GM12878 (cell line): Measurements from ENCODE around the gene KDM3B. TPM values are rescaled to one million over a fixed set of nuclear protein-coding genes. Genes with fewer than 3 reads are reported as not detected.
A peak's percentile ranks its signal among the peaks of the same experiment; 100 is the strongest.

Experiments
- CEBPB ChIP-seq, 2 experiments: fragments of 150-350 bp in 1 of 2; IDR thresholded peaks; 2 replicates each; pipeline ENCODE4 v1.6.1; 2012 to 2014; ENCODE audit warnings: low read depth in 2 of 2, low read length in 2 of 2, borderline replicate concordance in 1 of 2, inconsistent platforms in 1 of 2
- CHD2 ChIP-seq: IDR thresholded peaks from 2 replicates; pipeline ENCODE4 v1.6.1; 2011; ENCODE audit warnings: low read depth, low read length, improper control_type of control experiment, borderline replicate concordance
- DPF2 ChIP-seq: fragments of 450-650 bp; IDR thresholded peaks from 2 replicates; pipeline ENCODE4 v1.6.1; 2017; ENCODE audit warnings: mild to moderate bottlenecking
- ESRRA ChIP-seq: IDR thresholded peaks from 2 replicates; pipeline ENCODE4 v1.6.1; 2012; ENCODE audit warnings: mild to moderate bottlenecking, low read length, improper control_type of control experiment
- FOXK2 ChIP-seq: fragments of 450-650 bp; IDR thresholded peaks from 2 replicates; pipeline ENCODE4 v1.6.1; 2017; ENCODE audit warnings: mild to moderate bottlenecking, moderate library complexity
- IRF4 ChIP-seq: IDR thresholded peaks from 2 replicates; pipeline ENCODE4 v1.6.1; 2011; ENCODE audit warnings: low read depth, low read length
- NBN ChIP-seq: fragments of 450-650 bp; IDR thresholded peaks from 2 replicates; pipeline ENCODE4 v1.6.1; 2016
- NFYA ChIP-seq: IDR thresholded peaks from 2 replicates; pipeline ENCODE4 v1.6.1; 2011; ENCODE audit warnings: low read depth, mild to moderate bottlenecking, low read length, improper control_type of control experiment, borderline replicate concordance
- NR2C1 ChIP-seq: fragments of 450-650 bp; IDR thresholded peaks from 2 replicates; pipeline ENCODE4 v1.6.1; 2017; ENCODE audit warnings: antibody characterized with exemption, mild to moderate bottlenecking, moderate library complexity
- SMAD1 ChIP-seq: fragments of 450-650 bp; IDR thresholded peaks from 2 replicates; pipeline ENCODE4 v1.6.1; 2018; ENCODE audit warnings: mild to moderate bottlenecking, low read depth; ENCODE audit not compliant: partially characterized antibody
- SP1 ChIP-seq: IDR thresholded peaks from one replicate; pipeline ENCODE4 v1.6.1; 2011; ENCODE audit warnings: low read depth, low read length
- TAF1 ChIP-seq: IDR thresholded peaks from 2 replicates; pipeline ENCODE4 v1.6.1; 2011; ENCODE audit warnings: mild to moderate bottlenecking, low read depth, low read length, borderline replicate concordance
- TCF12 ChIP-seq: IDR thresholded peaks from 2 replicates; pipeline ENCODE4 v1.6.1; 2011; ENCODE audit warnings: low read depth, mild to moderate bottlenecking, low read length
- TCF3 ChIP-seq: IDR thresholded peaks from 2 replicates; pipeline ENCODE4 v1.6.1; 2012; ENCODE audit warnings: low read depth, mild to moderate bottlenecking, low read length, borderline replicate concordance; ENCODE audit not compliant: insufficient read depth
- TCF7 ChIP-seq: IDR thresholded peaks from 2 replicates; pipeline ENCODE4 v1.6.1; 2014; ENCODE audit warnings: antibody characterized with exemption, borderline replicate concordance
- YY1 ChIP-seq: IDR thresholded peaks from 2 replicates; pipeline ENCODE4 v1.6.1; 2011; ENCODE audit warnings: low read depth, mild to moderate bottlenecking, low read length
- ZNF207 ChIP-seq: fragments of 450-650 bp; IDR thresholded peaks from 2 replicates; pipeline ENCODE4 v1.6.1; 2014; ENCODE audit warnings: antibody characterized with exemption, mild to moderate bottlenecking, borderline replicate concordance
- ZZZ3 ChIP-seq: IDR thresholded peaks from 2 replicates; pipeline ENCODE4 v1.6.1; 2011; ENCODE audit warnings: low read depth; ENCODE audit not compliant: control insufficient read depth, insufficient read length
- polyA plus RNA-seq, 11 experiments: library from polyadenylated mRNA; depleted of rRNA in 4 of 11; unstranded in 6 of 11; stranded (reverse) in 5 of 11; fragments of >200 nt; fragmentation: Nextera tagmentation in 4 of 11; fragmentation: Illumina TruSeq in 1 of 11; extraction: Ambion mirVana in 4 of 11; extraction: Trizol in 1 of 11; gene quantifications; 1 replicate in 1 of 11; 2 replicates in 10 of 11; pipeline versions ENCODE4 v1.2.1 to v1.2.3, GENCODE V29; 2011 to 2016; ENCODE audit warnings: inconsistent platforms in 2 of 11, missing spikeins in 2 of 11, low read depth in 1 of 11
- total RNA-seq, 4 experiments: library from RNA; depleted of rRNA in 3 of 4; stranded (reverse); fragments of >200 nt in 3 of 4; fragmentation: Illumina TruSeq in 1 of 4; extraction: Trizol in 1 of 4; gene quantifications; 2 replicates each; pipeline versions ENCODE4 v1.2.1 to v1.2.3, GENCODE V29; 2013 to 2021
- TF ChIP-seq, protein P1 (sequence below): fragments of 450-650 bp; IDR thresholded peaks from 2 replicates; pipeline ENCODE4 v1.6.1; 2017; ENCODE audit warnings: mild to moderate bottlenecking, moderate library complexity
- TF ChIP-seq, protein P2 (sequence below): fragments of 150-350 bp; IDR thresholded peaks from 2 replicates; pipeline ENCODE4 v1.6.1; 2014; ENCODE audit warnings: mild to moderate bottlenecking, low read depth, low read length

Gene KDM3B
- total and polyA plus RNA-seq, 10 of the 15 experiments (the other 5 are each of a cell fraction or from before 2014, with no cell fraction given): 8.5 to 45.7 (median 29.0) TPM

DNA sequence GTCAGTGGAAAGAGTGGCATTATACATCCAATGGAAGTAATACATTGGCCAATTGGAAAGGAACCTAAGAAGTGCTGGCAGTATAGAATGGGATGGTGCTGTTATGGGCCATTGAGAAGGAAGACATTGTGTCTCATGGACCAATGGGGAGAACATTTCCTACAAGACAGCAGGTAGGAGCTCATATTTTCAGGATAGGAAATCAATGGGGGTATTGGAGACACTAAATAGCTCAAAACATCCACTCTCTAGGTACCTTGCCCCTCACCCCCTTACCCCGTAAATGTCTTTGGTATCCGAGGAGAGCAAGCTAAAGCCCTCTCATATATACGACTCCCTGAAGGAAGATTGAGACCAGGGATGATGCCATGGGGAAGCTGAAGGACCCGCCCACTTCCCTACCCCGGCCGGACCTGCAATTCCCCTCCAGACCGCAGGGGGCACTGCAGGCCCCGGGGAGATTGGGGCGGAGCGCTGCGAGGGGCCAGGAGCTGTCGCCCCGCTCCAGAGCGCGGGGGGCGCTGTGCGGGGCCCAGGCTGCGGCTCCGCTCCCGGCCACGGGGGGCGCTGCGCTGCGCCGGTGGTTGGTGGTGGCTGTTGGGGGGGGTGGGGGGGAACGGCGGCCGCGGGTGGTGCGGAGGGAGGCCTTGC lies at the start of gene KDM3B (continued):
- no peak for TF ChIP-seq SMAD1
- peak; percentile 79 for TF ChIP-seq SP1
- TF ChIP-seq, protein P1, sequence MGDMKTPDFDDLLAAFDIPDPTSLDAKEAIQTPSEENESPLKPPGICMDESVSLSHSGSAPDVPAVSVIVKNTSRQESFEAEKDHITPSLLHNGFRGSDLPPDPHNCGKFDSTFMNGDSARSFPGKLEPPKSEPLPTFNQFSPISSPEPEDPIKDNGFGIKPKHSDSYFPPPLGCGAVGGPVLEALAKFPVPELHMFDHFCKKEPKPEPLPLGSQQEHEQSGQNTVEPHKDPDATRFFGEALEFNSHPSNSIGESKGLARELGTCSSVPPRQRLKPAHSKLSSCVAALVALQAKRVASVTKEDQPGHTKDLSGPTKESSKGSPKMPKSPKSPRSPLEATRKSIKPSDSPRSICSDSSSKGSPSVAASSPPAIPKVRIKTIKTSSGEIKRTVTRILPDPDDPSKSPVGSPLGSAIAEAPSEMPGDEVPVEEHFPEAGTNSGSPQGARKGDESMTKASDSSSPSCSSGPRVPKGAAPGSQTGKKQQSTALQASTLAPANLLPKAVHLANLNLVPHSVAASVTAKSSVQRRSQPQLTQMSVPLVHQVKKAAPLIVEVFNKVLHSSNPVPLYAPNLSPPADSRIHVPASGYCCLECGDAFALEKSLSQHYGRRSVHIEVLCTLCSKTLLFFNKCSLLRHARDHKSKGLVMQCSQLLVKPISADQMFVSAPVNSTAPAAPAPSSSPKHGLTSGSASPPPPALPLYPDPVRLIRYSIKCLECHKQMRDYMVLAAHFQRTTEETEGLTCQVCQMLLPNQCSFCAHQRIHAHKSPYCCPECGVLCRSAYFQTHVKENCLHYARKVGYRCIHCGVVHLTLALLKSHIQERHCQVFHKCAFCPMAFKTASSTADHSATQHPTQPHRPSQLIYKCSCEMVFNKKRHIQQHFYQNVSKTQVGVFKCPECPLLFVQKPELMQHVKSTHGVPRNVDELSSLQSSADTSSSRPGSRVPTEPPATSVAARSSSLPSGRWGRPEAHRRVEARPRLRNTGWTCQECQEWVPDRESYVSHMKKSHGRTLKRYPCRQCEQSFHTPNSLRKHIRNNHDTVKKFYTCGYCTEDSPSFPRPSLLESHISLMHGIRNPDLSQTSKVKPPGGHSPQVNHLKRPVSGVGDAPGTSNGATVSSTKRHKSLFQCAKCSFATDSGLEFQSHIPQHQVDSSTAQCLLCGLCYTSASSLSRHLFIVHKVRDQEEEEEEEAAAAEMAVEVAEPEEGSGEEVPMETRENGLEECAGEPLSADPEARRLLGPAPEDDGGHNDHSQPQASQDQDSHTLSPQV: peak; percentile 95
- TF ChIP-seq ZZZ3: no peak
- no peak for TF ChIP-seq NFYA
- TF ChIP-seq CEBPB (IDR thresholded peaks at IDR 0.05; ENCODE audit: borderline replicate concordance in 1 of 2, low read depth in 2 of 2, low read length in 2 of 2): no peak
- TF ChIP-seq NR2C1: peak; percentile 31; the same call in 1 of the 2 replicates
- TF ChIP-seq FOXK2: no peak
- TF ChIP-seq ESRRA: no peak
- TF ChIP-seq CHD2: 0 out of 2 replicates have a peak, but pooled peaks have one; percentile 21
- TF ChIP-seq YY1: peak; percentile 84
- TF ChIP-seq TAF1: peak; percentile 53; the same call in 1 of the 2 replicates
- 0 out of 2 replicates have a peak, but pooled peaks have one; percentile 34 for TF ChIP-seq ZNF207
- 0 out of 2 replicates have a peak, but pooled peaks have one; percentile 39 for TF ChIP-seq NBN
- 0 out of 2 replicates have a peak, but pooled peaks have one; percentile 45 for TF ChIP-seq TCF12
- TF ChIP-seq TCF7: no peak
- 0 out of 2 replicates have a peak, but pooled peaks have one; percentile 47 for TF ChIP-seq IRF4
- TF ChIP-seq DPF2: no peak
- TF ChIP-seq, protein P2, sequence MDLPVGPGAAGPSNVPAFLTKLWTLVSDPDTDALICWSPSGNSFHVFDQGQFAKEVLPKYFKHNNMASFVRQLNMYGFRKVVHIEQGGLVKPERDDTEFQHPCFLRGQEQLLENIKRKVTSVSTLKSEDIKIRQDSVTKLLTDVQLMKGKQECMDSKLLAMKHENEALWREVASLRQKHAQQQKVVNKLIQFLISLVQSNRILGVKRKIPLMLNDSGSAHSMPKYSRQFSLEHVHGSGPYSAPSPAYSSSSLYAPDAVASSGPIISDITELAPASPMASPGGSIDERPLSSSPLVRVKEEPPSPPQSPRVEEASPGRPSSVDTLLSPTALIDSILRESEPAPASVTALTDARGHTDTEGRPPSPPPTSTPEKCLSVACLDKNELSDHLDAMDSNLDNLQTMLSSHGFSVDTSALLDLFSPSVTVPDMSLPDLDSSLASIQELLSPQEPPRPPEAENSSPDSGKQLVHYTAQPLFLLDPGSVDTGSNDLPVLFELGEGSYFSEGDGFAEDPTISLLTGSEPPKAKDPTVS: peak; percentile 64; the same call in 1 of the 2 replicates
- TF ChIP-seq TCF3: 0 out of 2 replicates have a peak, but pooled peaks have one; percentile 24
